ENCODE measurements around the gene TMEM108. TPM values are rescaled to one million over a fixed set of nuclear protein-coding genes. Genes with fewer than 3 reads are reported as not detected.

The TMEM108 gene
- polyA plus RNA-seq, 1 donor from 2014 or later, result 2.1 TPM

DNA sequence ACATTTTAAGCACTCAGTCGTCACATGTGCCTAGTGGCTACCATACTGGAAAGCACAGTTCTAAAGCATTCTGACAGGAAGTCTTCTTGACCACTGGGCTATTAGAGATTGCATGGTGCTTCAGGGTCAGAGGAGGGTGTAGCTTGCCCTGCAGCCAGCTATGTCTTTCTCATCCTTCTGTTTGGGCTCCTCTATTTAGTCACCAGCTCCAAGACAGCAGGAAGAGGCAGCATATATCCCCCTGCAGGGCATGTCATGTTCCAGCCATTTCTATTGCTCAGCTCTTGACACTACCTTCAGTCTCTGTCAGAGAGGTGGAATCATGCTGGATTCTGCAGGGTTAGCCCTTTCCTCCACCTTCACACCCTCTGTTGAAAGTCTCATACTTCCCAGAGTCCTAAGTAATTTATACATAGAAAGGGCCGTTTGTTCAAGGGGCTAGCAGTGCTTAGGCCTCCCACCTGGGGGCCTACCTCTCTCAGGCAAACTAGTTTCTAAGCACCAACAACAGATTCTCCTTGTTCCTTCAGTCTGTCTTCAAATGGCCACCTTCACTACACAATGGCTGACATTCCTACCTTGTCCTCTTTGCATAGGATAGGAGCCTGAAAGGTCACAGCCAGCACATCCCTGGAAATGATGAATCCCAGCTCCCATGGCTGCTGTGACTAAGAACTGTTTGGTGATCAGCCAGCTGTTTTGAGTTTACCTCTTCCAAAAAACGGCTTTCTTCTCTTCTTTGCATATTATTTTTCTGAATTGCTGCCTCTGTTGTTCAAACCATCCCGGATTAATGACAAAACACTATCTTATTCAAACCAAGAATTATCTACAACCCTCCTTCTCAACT is 246.0 kb downstream of the TMEM108 start:
- Histone ChIP-seq H3F3A (ENCODE audit: insufficient read depth, low read length, poor library complexity, severe bottlenecking) (no peaks in the 10 kb centered on the region), H3K36me3 (ENCODE audit: insufficient read depth, low read length) (no peaks in the 10 kb centered on the region), H3K4me2 (ENCODE audit: low read length) (no peak overlapping the region), H3K9me2 (ENCODE audit: insufficient read depth, low read length) (no peaks in the 10 kb centered on the region), H3K79me2 (replicated peaks; ENCODE audit: insufficient read depth, low read length) (no peaks in the 10 kb centered on the region), H3K9me3 (ENCODE audit: low read length) (no peaks in the 10 kb centered on the region), H3K27ac (ENCODE audit: low read length) (no peak overlapping the region), H2AFZ (ENCODE audit: low read depth, low read length) (no peak overlapping the region), H4K20me1 (ENCODE audit: insufficient read depth) (no peaks in the 10 kb centered on the region), H3K4me3 (ENCODE audit: low read length) (no peak overlapping the region), H3K9ac (ENCODE audit: low read length) (no peak overlapping the region), H3K27me3 (ENCODE audit: insufficient read depth, low read depth, low read length) (no peaks in the 10 kb centered on the region)
- TF ChIP-seq POLR2AphosphoS5 (IDR thresholded peaks at IDR 0.05), result no peak
- TF ChIP-seq RAD21 (conservative IDR thresholded peaks at IDR 0.05), result no peak
- no peak for TF ChIP-seq SMC3 (conservative IDR thresholded peaks at IDR 0.05; ENCODE audit: poor library complexity)
- no peak for TF ChIP-seq EZH2 (IDR thresholded peaks at IDR 0.05; ENCODE audit: borderline replicate concordance, insufficient read depth, low read length, poor library complexity, severe bottlenecking)
- no peak for TF ChIP-seq TAF1 (IDR thresholded peaks at IDR 0.05; ENCODE audit: low read depth)
- TF ChIP-seq, protein P1, sequence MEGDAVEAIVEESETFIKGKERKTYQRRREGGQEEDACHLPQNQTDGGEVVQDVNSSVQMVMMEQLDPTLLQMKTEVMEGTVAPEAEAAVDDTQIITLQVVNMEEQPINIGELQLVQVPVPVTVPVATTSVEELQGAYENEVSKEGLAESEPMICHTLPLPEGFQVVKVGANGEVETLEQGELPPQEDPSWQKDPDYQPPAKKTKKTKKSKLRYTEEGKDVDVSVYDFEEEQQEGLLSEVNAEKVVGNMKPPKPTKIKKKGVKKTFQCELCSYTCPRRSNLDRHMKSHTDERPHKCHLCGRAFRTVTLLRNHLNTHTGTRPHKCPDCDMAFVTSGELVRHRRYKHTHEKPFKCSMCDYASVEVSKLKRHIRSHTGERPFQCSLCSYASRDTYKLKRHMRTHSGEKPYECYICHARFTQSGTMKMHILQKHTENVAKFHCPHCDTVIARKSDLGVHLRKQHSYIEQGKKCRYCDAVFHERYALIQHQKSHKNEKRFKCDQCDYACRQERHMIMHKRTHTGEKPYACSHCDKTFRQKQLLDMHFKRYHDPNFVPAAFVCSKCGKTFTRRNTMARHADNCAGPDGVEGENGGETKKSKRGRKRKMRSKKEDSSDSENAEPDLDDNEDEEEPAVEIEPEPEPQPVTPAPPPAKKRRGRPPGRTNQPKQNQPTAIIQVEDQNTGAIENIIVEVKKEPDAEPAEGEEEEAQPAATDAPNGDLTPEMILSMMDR (IDR thresholded peaks at IDR 0.05; ENCODE audit: poor library complexity, severe bottlenecking), result no peak
- TF ChIP-seq EP300 (conservative IDR thresholded peaks at IDR 0.05; ENCODE audit: poor library complexity, severe bottlenecking), result no peak

DNA sequence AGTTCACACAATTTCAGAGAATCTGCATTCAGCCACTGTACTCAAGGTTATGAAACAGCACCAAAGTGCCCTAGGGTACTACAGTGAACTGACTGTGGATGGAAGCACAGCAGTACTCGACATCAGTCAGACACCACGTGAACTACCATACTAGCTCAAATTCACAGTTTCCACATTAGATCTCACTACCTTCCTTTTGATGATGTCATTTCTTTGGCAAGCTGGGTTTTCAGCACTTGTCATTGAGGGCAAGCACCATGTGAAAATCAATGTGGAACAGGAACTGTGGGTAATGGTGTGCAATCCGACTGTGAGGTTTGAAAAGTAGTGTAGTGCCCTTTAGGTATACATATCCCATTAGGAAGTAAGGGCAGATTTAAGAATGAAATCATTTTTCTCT is 251.1 kb downstream of the TMEM108 start:
- Histone ChIP-seq H2AFZ (ENCODE audit: low read depth, low read length) (no peak overlapping the region), H3F3A (ENCODE audit: insufficient read depth, low read length, poor library complexity, severe bottlenecking) (no peaks in the 10 kb centered on the region), H4K20me1 (ENCODE audit: insufficient read depth) (no peaks in the 10 kb centered on the region), H3K79me2 (replicated peaks; ENCODE audit: insufficient read depth, low read length) (no peaks in the 10 kb centered on the region), H3K9me3 (ENCODE audit: low read length) (no peaks in the 10 kb centered on the region), H3K36me3 (ENCODE audit: insufficient read depth, low read length) (no peaks in the 10 kb centered on the region), H3K9ac (ENCODE audit: low read length) (no peak overlapping the region), H3K4me3 (ENCODE audit: low read length) (no peak overlapping the region), H3K4me2 (ENCODE audit: low read length) (no peak overlapping the region), H3K27me3 (ENCODE audit: insufficient read depth, low read depth, low read length) (no peaks in the 10 kb centered on the region), H3K9me2 (ENCODE audit: insufficient read depth, low read length) (no peaks in the 10 kb centered on the region), H3K27ac (ENCODE audit: low read length) (no peak overlapping the region)
- TF ChIP-seq RAD21 (conservative IDR thresholded peaks at IDR 0.05) (no peak), SMC3 (conservative IDR thresholded peaks at IDR 0.05; ENCODE audit: poor library complexity) (no peak), EZH2 (IDR thresholded peaks at IDR 0.05; ENCODE audit: borderline replicate concordance, insufficient read depth, low read length, poor library complexity, severe bottlenecking) (no peak), POLR2AphosphoS5 (IDR thresholded peaks at IDR 0.05) (no peak), EP300 (conservative IDR thresholded peaks at IDR 0.05; ENCODE audit: poor library complexity, severe bottlenecking) (no peak), MXI1 (conservative IDR thresholded peaks at IDR 0.05; ENCODE audit: poor library complexity, severe bottlenecking) (no peak), TAF1 (IDR thresholded peaks at IDR 0.05; ENCODE audit: low read depth) (no peak)
- TF ChIP-seq, protein P2, sequence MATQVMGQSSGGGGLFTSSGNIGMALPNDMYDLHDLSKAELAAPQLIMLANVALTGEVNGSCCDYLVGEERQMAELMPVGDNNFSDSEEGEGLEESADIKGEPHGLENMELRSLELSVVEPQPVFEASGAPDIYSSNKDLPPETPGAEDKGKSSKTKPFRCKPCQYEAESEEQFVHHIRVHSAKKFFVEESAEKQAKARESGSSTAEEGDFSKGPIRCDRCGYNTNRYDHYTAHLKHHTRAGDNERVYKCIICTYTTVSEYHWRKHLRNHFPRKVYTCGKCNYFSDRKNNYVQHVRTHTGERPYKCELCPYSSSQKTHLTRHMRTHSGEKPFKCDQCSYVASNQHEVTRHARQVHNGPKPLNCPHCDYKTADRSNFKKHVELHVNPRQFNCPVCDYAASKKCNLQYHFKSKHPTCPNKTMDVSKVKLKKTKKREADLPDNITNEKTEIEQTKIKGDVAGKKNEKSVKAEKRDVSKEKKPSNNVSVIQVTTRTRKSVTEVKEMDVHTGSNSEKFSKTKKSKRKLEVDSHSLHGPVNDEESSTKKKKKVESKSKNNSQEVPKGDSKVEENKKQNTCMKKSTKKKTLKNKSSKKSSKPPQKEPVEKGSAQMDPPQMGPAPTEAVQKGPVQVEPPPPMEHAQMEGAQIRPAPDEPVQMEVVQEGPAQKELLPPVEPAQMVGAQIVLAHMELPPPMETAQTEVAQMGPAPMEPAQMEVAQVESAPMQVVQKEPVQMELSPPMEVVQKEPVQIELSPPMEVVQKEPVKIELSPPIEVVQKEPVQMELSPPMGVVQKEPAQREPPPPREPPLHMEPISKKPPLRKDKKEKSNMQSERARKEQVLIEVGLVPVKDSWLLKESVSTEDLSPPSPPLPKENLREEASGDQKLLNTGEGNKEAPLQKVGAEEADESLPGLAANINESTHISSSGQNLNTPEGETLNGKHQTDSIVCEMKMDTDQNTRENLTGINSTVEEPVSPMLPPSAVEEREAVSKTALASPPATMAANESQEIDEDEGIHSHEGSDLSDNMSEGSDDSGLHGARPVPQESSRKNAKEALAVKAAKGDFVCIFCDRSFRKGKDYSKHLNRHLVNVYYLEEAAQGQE (IDR thresholded peaks at IDR 0.05; ENCODE audit: borderline replicate concordance), result no peak
- TF ChIP-seq, protein P1 (IDR thresholded peaks at IDR 0.05; ENCODE audit: poor library complexity, severe bottlenecking), result no peak

Measured in neural cell (in vitro differentiated cells).